Hepatocyte (in vitro differentiated cells): Measurements from ENCODE around the gene PHF12. TPM values are rescaled to one million over a fixed set of nuclear protein-coding genes. Genes with fewer than 3 reads are reported as not detected.

Experiments used
- DNase-seq: peaks from one replicate; pipeline ENCODE4 v3.0.0-alpha.2; 2016; ENCODE audit warnings: low spot score
- H2AFZ ChIP-seq: fragments of 200-600 bp; sonication (generic); 2 replicates; pipeline ENCODE4 v1.6.0; 2016; ENCODE audit warnings: antibody characterized with exemption, mild to moderate bottlenecking
- H3K27ac ChIP-seq: fragments of 200-600 bp; sonication (generic); 2 replicates; pipeline ENCODE4 v1.5.1; 2016; ENCODE audit warnings: mild to moderate bottlenecking
- H3K27me3 ChIP-seq: fragments of 200-600 bp; sonication (generic); 2 replicates; pipeline ENCODE4 v1.6.1; 2016
- H3K36me3 ChIP-seq: fragments of 200-600 bp; sonication (generic); replicated peaks from 2 replicates; pipeline ENCODE4 v1.5.1; 2016; ENCODE audit warnings: low read depth; ENCODE audit not compliant: insufficient read depth
- H3K4me1 ChIP-seq: fragments of 200-600 bp; sonication (generic); 2 replicates; pipeline ENCODE4 v1.5.1; 2016; ENCODE audit warnings: mild to moderate bottlenecking, moderate library complexity; ENCODE audit not compliant: insufficient read depth
- H3K4me2 ChIP-seq: fragments of 200-600 bp; sonication (generic); 2 replicates; pipeline ENCODE4 v1.6.0; 2016
- H3K4me3 ChIP-seq: fragments of 200-600 bp; sonication (generic); 2 replicates; pipeline ENCODE4 v1.5.1; 2016; ENCODE audit warnings: mild to moderate bottlenecking
- H3K79me2 ChIP-seq: fragments of 200-600 bp; sonication (generic); 2 replicates; pipeline ENCODE4 v1.6.0; 2017; ENCODE audit warnings: mild to moderate bottlenecking
- H3K9me2 ChIP-seq: fragments of 200-600 bp; sonication (generic); replicated peaks from 2 replicates; pipeline ENCODE4 v1.6.0; 2017; ENCODE audit warnings: mild to moderate bottlenecking; ENCODE audit not compliant: insufficient read depth
- H3K9me3 ChIP-seq: fragments of 200-600 bp; sonication (generic); 2 replicates; pipeline ENCODE4 v1.5.1; 2016; ENCODE audit warnings: low read depth, mild to moderate bottlenecking
- H4K20me1 ChIP-seq: fragments of 200-600 bp; sonication (generic); 2 replicates; pipeline ENCODE4 v1.6.0; 2016; ENCODE audit warnings: mild to moderate bottlenecking; ENCODE audit not compliant: insufficient read depth, poor library complexity, severe bottlenecking
- CTCF ChIP-seq: fragments of 200-600 bp; sonication (generic); IDR thresholded peaks from 2 replicates; pipeline ENCODE4 v1.5.1; 2016; ENCODE audit warnings: antibody characterized with exemption, mild to moderate bottlenecking; ENCODE audit not compliant: poor library complexity
- EZH2 ChIP-seq: fragments of 200-600 bp; sonication (generic); IDR thresholded peaks from 2 replicates; pipeline ENCODE4 v1.6.1; 2016; ENCODE audit warnings: antibody characterized with exemption, mild to moderate bottlenecking, borderline replicate concordance
- EZH2phosphoT487 ChIP-seq: fragments of 200-600 bp; sonication (generic); IDR thresholded peaks from one replicate; pipeline ENCODE4 v1.6.1; 2018; ENCODE audit warnings: antibody characterized with exemption, mild to moderate bottlenecking, low read depth, moderate library complexity; ENCODE audit not compliant: unreplicated experiment, severe bottlenecking
- WGBS: methylation state at CpG from one replicate; pipeline ENCODE4 v1.1.6; 2016; ENCODE audit warnings: low lambda C conversion rate; ENCODE audit errors: missing lambda C conversion rate; 5-methylcytosine and 5-hydroxymethylcytosine counted together
- polyA plus RNA-seq: library from polyadenylated mRNA; unstranded; fragments of >200 nt; fragmentation: Nextera tagmentation; extraction: Ambion mirVana; gene quantifications from 2 replicates; pipeline ENCODE4 v1.2.1, GENCODE V29; 2016
- total RNA-seq: library from RNA; depleted of rRNA; stranded (reverse); fragments of >200 nt; gene quantifications from 2 replicates; pipeline ENCODE4 v1.2.3, GENCODE V29; 2014

The PHF12 gene
- total and polyA plus RNA-seq, 2 experiments from 2014 or later, result 12.1 to 19.0 TPM

- Histone ChIP-seq H2AFZ (no peak overlapping the region), H3K27me3 (peaks cover 51% of the 10 kb centered on the region), H3K9me3 (no peaks in the 10 kb centered on the region), H4K20me1 (no peaks in the 10 kb centered on the region), H3K36me3 (no peaks in the 10 kb centered on the region), H3K4me2 (no peak overlapping the region), H3K79me2 (no peaks in the 10 kb centered on the region), H3K4me1 (peaks cover 16% of the 10 kb centered on the region), H3K27ac (no peak overlapping the region), H3K4me3 (no peak overlapping the region), H3K9me2 (no peaks in the 10 kb centered on the region)
- no peak for TF ChIP-seq CTCF
- TF ChIP-seq EZH2phosphoT487, result no peak
- TF ChIP-seq EZH2, result no peak
- 84% methylated on average over 11 of the region's 11 CpGs for WGBS
- no peak for DNase-seq
These were observed 30.9 kb upstream of the PHF12 start for GRCh38 chr17:28982131-28982793.

- no peak for TF ChIP-seq EZH2phosphoT487
- TF ChIP-seq EZH2, result no peak
- no peak for TF ChIP-seq CTCF
- no peak for DNase-seq
- no peak overlapping the region for H3K27ac ChIP-seq
- H4K20me1 ChIP-seq, result no peaks in the 10 kb centered on the region
- no peaks in the 10 kb centered on the region for H3K36me3 ChIP-seq
- WGBS, result 92% methylated on average over 2 of the region's 2 CpGs
- H3K79me2 ChIP-seq, result no peaks in the 10 kb centered on the region
- no peaks in the 10 kb centered on the region for H3K4me1 ChIP-seq
- H3K9me2 ChIP-seq, result no peaks in the 10 kb centered on the region
- H2AFZ ChIP-seq, result no peak overlapping the region
- no peaks in the 10 kb centered on the region for H3K9me3 ChIP-seq
- H3K4me3 ChIP-seq, result no peak overlapping the region
- no peak overlapping the region for H3K4me2 ChIP-seq
- peaks cover 22% of the 10 kb centered on the region for H3K27me3 ChIP-seq
These were observed 27.1 kb upstream of the PHF12 start for GRCh38 chr17:28978356-28978964.

GRCh38 chr17:28977659-28978355 lies 26.5 kb upstream of the PHF12 start:
- H3K27ac ChIP-seq, result no peak overlapping the region
- H3K79me2 ChIP-seq, result no peaks in the 10 kb centered on the region
- 76% methylated on average over 8 of the region's 8 CpGs for WGBS
- TF ChIP-seq EZH2phosphoT487 (no peak), EZH2 (no peak), CTCF (no peak)
- no peaks in the 10 kb centered on the region for H3K9me2 ChIP-seq
- peaks cover 17% of the 10 kb centered on the region for H3K27me3 ChIP-seq
- no peaks in the 10 kb centered on the region for H3K36me3 ChIP-seq
- H2AFZ ChIP-seq, result no peak overlapping the region
- H3K9me3 ChIP-seq, result no peaks in the 10 kb centered on the region
- H3K4me1 ChIP-seq, result no peaks in the 10 kb centered on the region
- DNase-seq, result no peak
- H4K20me1 ChIP-seq, result no peaks in the 10 kb centered on the region
- no peak overlapping the region for H3K4me2 ChIP-seq
- H3K4me3 ChIP-seq, result no peak overlapping the region
